Measurements from ENCODE around the gene RGS12. TPM values are rescaled to one million over a fixed set of nuclear protein-coding genes. Genes with fewer than 3 reads are reported as not detected.

Gene RGS12
- total RNA-seq, 1 experiment from 2014 or later, result 48.5 TPM

DNA sequence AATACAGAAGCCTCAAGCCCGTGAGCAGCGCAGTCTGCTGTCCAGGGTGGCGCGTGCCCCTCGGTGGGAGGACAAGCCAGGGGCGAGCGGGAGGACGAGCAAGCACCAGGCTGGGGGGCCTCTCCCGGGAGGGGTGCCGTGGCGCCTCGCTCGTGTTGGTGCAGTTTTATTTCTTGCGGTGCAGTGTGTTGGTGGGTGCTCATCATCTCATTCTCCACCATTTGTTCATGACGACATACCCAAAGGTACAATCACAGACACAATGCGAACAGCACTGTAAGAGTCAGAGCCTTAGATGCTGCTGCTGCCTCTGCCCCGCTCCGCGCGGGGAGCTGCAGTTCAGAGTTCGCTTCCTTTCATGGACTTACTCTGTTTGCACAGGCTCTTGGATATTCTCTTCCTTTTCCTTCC is 30.3 kb downstream of the RGS12 start:
- Histone ChIP-seq H3K36me3 (peaks cover under 1% of the 10 kb centered on the region), H3K27me3 (replicated peaks) (no peaks in the 10 kb centered on the region), H3K4me3 (no peak overlapping the region), H3K27ac (no peak overlapping the region), H3K9me3 (replicated peaks) (no peaks in the 10 kb centered on the region), H3K4me1 (replicated peaks) (no peaks in the 10 kb centered on the region)
- peak in 1 of 2 experiments; percentile 24 for DNase-seq (ENCODE audit: low read depth in 1 of 2, low spot score in 2 of 2)

DNA sequence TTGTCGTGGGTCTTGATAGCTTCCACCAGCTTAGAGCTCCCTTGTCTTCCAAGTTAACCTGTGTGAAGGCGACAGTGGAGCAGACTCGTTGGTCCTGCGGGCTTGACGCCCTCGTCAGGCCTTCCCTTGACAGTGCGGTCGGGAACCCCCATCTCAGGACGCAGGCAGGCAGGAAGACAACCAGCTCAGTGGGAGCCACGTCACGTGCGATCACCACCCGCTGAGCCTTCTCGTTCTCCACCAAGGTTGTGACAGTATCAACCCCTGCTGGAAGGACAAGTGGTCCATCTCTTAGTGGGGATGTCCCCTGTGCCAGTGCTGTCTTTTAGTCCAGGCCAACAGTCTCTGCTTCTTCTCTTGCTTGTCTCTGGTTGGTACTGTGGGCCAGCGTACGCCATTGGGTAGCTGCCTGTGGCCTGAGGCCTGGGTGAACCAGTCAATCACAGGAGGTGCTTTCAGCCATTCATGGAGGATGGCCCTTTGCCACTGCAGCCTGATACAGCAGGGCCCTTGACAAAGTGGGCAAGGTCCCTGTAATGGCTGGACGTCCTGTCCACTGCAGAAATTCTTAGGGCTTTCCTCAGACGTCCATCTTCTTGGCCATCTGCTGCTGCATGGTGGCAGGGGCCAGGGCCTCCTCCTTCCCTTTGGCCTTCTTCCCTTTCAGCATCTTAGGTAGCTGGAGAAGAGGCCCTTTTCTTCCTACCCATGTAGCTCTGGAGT is 31.4 kb downstream of the RGS12 start:
- DNase-seq (ENCODE audit: low read depth in 1 of 2, low spot score in 2 of 2), result peak in 1 of 2 experiments; percentile 16
- Histone ChIP-seq H3K4me1 (replicated peaks) (no peaks in the 10 kb centered on the region), H3K36me3 (no peaks in the 10 kb centered on the region; the same call in 1 of the 2 replicates), H3K9me3 (replicated peaks) (no peaks in the 10 kb centered on the region), H3K4me3 (no peak overlapping the region), H3K27me3 (replicated peaks) (no peaks in the 10 kb centered on the region), H3K27ac (no peak overlapping the region)

DNA sequence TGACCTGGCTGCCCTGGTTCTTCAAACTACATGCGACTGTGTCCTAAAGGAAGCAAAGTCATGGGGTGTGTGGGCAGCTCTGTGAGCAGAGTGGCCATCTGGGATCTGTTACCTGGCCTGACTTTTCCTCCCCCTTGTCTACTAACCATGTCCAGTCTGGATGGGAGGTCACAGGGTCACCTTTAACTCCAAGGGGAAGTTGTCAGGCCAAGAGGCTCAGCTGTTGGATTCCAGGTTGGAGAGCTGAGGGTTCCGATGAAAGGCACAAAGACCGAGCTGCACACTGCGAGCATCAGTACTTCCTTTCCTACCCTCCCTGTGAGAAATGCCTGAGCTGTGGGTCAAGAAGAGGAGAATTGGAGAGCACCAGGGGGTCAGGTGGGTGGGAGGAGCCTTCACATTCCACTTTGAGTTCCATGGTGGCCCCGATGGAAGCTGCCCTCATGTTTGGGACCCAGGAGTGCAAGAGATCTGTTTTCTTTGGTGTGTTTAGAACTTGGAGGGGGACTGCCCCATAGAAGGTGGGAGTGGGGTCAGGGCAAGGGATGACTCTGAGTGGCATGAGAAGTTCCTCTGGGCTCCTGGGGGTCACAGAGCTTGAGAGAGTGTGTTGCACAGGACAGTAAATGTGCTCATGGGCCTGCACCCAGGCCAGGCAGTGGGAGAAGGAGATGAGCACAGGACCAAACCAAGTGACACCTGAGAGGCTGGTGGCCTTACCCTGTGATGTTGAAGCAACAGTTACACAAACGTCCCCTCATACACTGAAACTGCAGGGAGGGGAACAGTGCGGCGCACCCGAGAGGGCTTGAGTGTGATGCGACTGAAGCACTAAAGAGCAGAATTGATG is 36.2 kb downstream of the RGS12 start:
- Histone ChIP-seq H3K4me1 (replicated peaks) (no peaks in the 10 kb centered on the region), H3K9me3 (replicated peaks) (no peaks in the 10 kb centered on the region), H3K36me3 (no peaks in the 10 kb centered on the region; the same call in 1 of the 2 replicates), H3K27ac (no peak overlapping the region), H3K27me3 (replicated peaks) (no peaks in the 10 kb centered on the region), H3K4me3 (no peak overlapping the region)
- no peak for DNase-seq (ENCODE audit: low read depth in 1 of 2, low spot score in 2 of 2)

DNA sequence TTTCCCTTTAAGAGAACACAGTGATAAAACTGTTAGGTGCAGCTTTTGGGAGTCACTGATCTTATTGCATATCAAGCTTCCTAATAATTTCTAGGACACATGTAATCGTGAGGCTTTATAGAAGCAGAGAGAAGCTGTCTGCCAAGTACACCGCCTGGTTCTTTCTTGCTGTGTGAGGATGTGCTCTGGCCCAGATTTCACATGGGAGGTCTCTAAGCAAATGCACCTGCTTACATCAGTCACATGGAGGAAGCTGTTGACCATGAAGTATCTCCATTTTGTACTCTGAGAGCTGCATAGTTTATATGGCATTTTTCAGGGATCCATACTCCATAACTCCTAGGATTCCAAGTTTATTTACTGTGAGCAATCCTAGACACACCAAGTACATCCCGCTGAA is 37.1 kb downstream of the RGS12 start:
- no peak overlapping the region for H3K4me3 ChIP-seq
- no peak for DNase-seq (ENCODE audit: low read depth in 1 of 2, low spot score in 2 of 2)
- H3K27ac ChIP-seq, result no peak overlapping the region
- H3K4me1 ChIP-seq (replicated peaks), result no peaks in the 10 kb centered on the region
- H3K36me3 ChIP-seq, result no peaks in the 10 kb centered on the region; the same call in 1 of the 2 replicates
- no peaks in the 10 kb centered on the region for H3K9me3 ChIP-seq (replicated peaks)
- no peaks in the 10 kb centered on the region for H3K27me3 ChIP-seq (replicated peaks)

DNA sequence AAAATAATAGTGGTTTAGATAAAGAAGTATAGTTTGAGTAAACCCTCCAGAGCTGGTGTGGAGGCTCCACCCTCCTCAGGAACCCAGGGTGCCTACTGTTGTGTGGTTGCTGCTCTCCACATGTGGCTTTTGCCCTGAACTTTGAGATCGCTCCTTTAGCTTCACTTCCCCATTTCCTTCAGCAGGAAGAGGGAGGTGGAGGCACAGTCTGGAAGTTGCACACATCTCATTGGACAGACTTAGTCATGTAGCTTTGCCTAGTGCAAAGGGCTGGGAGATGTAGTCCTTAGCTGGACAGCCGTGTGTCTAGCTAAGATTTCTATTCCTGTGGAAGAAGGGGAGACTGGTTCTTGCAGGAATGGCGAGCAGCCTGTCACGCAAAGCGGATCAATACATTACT is 37.9 kb downstream of the RGS12 start:
- Histone ChIP-seq H3K36me3 (no peaks in the 10 kb centered on the region; the same call in 1 of the 2 replicates), H3K4me3 (no peak overlapping the region), H3K27ac (no peak overlapping the region), H3K4me1 (replicated peaks) (no peaks in the 10 kb centered on the region), H3K27me3 (replicated peaks) (no peaks in the 10 kb centered on the region), H3K9me3 (replicated peaks) (no peaks in the 10 kb centered on the region)
- no peak for DNase-seq (ENCODE audit: low read depth in 1 of 2, low spot score in 2 of 2)

DNA sequence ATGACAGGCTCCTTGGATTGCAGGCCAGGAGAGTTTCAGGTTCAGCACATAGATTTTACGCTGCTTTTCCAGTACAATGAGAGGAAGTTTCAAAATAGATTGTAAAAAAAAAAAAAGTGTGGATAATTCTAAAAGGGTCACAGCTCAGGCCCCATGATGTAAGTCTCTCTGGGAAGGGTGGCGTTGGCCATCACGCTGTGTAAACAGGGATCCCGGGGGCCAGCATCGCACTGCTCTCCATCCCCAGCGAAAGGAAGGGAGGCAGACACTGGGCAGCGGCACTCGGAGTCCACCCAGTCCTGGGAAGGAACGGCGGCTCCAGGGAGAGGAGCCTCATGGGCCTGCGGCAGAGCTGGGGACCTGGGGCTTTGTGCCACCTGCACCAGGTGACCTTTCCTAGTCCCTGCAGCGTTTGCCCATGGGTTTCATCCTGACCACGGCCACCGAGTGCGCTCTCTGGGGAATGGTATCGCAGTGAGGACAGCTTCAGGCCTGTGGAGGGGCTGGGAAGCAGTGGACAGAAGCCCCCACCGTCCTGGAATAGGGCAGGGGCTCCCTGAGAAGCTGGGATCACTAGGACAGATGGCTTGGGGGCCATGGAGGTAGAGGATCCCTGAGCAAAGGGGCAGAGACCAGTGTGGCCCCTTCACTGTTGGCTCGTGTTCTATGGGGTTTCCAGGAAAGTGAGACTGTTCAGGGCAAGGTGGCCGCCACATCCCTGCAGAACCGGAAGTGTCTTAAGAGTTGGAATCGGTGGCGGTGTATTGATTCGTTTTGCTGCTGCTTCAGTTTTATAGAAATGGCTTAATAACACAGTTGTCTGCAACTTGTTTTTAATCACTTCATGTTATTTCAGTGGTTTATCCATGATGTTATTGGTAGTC is 38.9 kb downstream of the RGS12 start:
- H3K4me3 ChIP-seq, result no peak overlapping the region
- H3K9me3 ChIP-seq (replicated peaks), result no peaks in the 10 kb centered on the region
- H3K36me3 ChIP-seq, result no peaks in the 10 kb centered on the region; the same call in 1 of the 2 replicates
- no peaks in the 10 kb centered on the region for H3K27me3 ChIP-seq (replicated peaks)
- H3K4me1 ChIP-seq (replicated peaks), result no peaks in the 10 kb centered on the region
- H3K27ac ChIP-seq, result no peak overlapping the region
- DNase-seq (ENCODE audit: low read depth in 1 of 2, low spot score in 2 of 2), result no peak

DNA sequence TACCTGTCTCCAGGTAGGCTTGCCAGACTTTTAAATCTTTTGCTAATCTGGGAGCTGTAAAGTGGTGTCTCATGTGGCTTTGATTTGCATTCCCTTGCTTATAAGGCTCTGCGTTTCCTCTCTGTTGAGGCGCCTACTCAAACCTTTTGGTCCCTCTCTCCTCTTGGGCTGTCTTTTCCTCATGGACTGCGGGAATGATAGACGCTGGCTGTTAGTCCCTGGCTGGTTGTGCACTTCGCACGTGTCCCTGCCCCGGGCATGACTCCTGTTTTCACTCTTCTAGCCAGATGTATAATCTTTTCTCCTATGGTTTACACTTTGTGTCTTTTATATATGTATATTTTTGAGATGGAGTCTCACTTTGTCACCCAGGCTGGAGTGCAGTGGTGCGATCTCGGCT is 39.7 kb downstream of the RGS12 start:
- no peak for DNase-seq (ENCODE audit: low read depth in 1 of 2, low spot score in 2 of 2)
- Histone ChIP-seq H3K27me3 (replicated peaks) (no peaks in the 10 kb centered on the region), H3K27ac (no peak overlapping the region), H3K36me3 (no peaks in the 10 kb centered on the region; the same call in 1 of the 2 replicates), H3K4me3 (no peak overlapping the region), H3K9me3 (replicated peaks) (no peaks in the 10 kb centered on the region), H3K4me1 (replicated peaks) (no peaks in the 10 kb centered on the region)

DNA sequence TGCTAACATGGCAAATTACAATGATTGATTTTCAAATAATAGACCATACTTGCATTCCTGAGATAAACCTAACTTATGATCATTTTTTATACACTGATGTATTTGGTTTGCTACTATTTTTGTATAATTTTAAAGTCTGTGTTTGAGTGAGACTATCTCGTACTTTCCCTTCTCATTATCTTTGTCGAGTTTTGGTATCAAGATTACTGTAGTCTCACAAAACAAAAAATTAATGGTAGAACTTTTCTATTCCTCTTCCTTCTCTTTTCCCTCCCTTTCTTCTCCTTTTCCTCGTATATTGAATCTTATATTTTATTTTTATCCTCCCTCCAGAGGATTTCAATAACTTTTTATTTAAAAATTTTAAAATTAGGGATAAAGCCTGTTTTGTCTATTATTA is 41.5 kb downstream of the RGS12 start:
- H3K27ac ChIP-seq, result no peak overlapping the region
- no peak for DNase-seq (ENCODE audit: low read depth in 1 of 2, low spot score in 2 of 2)

DNA sequence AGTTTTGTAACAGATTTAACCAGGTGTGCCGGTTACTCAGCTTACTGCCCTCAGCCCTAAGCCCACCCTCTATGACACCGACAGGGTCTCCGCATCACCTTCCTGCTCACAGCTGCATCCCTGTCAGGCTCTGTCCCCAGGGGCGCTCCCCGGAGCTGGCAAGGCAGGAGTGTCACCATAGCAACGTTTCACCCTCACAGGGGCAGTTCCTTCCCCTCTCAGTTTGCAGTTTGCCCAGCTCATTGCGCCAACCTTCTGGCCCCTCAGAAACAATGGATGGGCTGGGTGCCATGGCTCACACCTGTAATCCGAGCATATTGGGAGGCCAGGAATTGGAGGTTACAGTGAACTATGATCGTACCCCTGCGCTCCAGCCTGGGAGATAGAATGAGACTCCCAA is 42.6 kb downstream of the RGS12 start:
- H3K27me3 ChIP-seq (replicated peaks), result no peaks in the 10 kb centered on the region
- no peak overlapping the region for H3K4me3 ChIP-seq
- H3K4me1 ChIP-seq (replicated peaks), result no peaks in the 10 kb centered on the region
- H3K9me3 ChIP-seq (replicated peaks), result no peaks in the 10 kb centered on the region
- no peaks in the 10 kb centered on the region for H3K36me3 ChIP-seq
- no peak overlapping the region for H3K27ac ChIP-seq
- no peak for DNase-seq (ENCODE audit: low read depth in 1 of 2, low spot score in 2 of 2)

More for the DNA sequence above, 41.5 kb downstream of the RGS12 start:
- Histone ChIP-seq H3K36me3 (no peaks in the 10 kb centered on the region), H3K9me3 (replicated peaks) (no peaks in the 10 kb centered on the region), H3K4me1 (replicated peaks) (no peaks in the 10 kb centered on the region), H3K4me3 (no peak overlapping the region), H3K27me3 (replicated peaks) (no peaks in the 10 kb centered on the region)

DNA sequence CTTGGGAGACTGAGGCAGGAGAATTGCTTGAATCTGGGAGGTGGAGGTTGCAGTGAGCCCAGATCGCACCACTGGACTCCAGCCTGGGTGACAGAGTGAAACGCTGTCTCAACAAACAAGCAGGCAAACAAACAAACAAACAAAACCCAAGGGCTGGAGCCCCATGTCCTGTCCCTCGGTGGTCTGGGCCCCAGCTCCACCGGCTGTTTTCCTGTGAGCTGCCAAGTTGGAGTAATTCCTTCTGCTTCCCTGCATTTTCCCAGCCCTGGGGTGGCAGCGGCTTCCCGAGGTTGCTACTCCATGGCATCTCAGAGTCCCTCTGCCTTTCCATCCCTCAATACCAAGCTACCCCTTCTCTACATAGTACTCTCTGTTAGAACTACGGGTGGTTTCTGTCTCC is 43.2 kb downstream of the RGS12 start:
- no peaks in the 10 kb centered on the region for H3K27me3 ChIP-seq (replicated peaks)
- H3K9me3 ChIP-seq (replicated peaks), result no peaks in the 10 kb centered on the region
- no peak overlapping the region for H3K27ac ChIP-seq
- H3K36me3 ChIP-seq, result no peaks in the 10 kb centered on the region
- no peak overlapping the region for H3K4me3 ChIP-seq
- DNase-seq (ENCODE audit: low read depth in 1 of 2, low spot score in 2 of 2), result no peak
- H3K4me1 ChIP-seq (replicated peaks), result no peaks in the 10 kb centered on the region

DNA sequence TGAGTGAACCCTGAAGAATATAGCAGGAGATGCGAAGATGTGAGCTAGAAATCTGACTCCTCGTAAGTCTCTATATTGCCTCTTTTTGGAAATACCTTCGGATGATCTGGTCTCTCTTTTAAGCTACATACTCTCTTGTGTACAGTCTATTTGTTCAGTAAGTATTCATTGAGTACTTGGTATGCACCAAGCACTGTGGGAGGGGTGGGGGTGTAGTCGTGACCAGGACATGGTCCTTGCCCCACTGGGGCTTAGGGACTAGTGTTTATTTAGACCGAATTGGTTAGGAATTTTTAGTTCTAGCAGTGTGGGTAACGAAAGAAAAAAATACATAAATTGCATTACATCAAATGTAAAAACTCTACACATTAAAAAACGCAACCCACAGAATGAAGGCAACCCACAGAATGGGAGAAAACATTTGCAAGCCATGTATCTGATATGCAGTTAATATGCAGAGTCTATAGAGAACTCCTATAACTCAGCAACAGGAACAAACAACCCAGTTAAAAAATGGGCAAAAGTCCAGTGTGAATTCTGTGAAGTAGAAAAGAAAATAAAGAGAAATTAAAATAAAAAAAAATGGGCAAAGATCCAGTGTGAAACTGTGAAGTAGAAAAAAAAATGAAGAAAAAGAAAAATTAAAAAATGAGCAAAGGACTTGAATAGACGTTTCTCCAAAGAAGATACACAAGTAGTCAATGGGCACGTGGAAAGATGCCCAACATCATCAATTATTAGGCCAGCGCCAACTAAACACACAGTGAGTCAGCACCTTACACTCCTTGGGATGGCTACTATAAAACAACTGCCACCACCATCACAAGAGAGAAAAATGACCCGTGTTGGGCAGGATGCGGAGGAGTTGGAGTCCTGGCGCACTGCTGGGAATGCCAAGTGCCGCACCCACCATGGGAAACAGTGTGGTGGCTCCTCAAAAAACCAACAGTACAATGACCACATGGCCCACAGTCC is 43.8 kb downstream of the RGS12 start:
- Histone ChIP-seq H3K27ac (no peak overlapping the region), H3K27me3 (replicated peaks) (no peaks in the 10 kb centered on the region), H3K36me3 (no peaks in the 10 kb centered on the region), H3K4me3 (no peak overlapping the region), H3K9me3 (replicated peaks) (no peaks in the 10 kb centered on the region), H3K4me1 (replicated peaks) (no peaks in the 10 kb centered on the region)
- DNase-seq (ENCODE audit: low read depth in 1 of 2, low spot score in 2 of 2), result no peak

DNA sequence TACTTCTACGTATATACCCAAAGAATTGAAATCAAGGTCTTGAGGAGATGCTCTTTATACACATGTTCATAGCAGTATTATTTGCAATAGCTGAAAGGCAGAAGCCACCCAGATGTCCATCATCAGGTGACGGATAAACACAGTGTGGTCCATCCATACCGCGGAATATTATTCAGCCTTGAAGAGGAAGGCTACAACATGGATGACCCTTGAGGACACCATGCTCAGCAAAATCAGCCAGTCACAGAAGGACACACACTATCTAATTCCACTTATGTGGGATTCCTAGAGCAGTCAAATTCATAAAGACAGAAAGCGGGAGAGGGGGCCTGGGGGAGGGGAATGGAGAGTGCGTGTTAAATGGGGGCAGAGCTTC is 44.5 kb downstream of the RGS12 start:
- Histone ChIP-seq H3K4me1 (replicated peaks) (peaks cover 6% of the 10 kb centered on the region), H3K4me3 (no peak overlapping the region), H3K27ac (no peak overlapping the region), H3K36me3 (no peaks in the 10 kb centered on the region), H3K27me3 (replicated peaks) (no peaks in the 10 kb centered on the region), H3K9me3 (replicated peaks) (no peaks in the 10 kb centered on the region)
- no peak for DNase-seq (ENCODE audit: low read depth in 1 of 2, low spot score in 2 of 2)

DNA sequence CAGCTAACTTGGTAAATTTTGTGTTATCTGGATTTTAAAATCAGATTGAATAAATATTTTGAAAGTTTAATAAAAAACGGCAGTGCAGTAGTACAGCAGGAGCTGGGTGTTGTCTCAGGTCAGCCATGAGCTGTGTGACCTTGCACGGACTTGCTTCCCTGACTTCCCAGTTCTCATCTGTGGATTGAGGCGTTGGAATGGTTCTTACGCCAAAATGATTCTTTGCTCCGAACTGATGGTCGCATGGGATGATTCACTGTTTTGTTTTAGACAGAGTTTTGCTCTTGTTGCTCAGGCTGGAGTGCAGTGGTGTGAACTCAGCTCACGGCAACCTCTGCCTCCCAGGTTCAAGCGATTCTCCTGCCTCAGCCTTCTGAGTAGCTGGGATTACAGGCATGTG is 45.0 kb downstream of the RGS12 start:
- Histone ChIP-seq H3K36me3 (no peaks in the 10 kb centered on the region), H3K27ac (no peak overlapping the region), H3K27me3 (replicated peaks) (no peaks in the 10 kb centered on the region), H3K9me3 (replicated peaks) (no peaks in the 10 kb centered on the region), H3K4me3 (no peak overlapping the region), H3K4me1 (replicated peaks) (peaks cover 7% of the 10 kb centered on the region)
- no peak for DNase-seq (ENCODE audit: low read depth in 1 of 2, low spot score in 2 of 2)
